ENCODE measurements around the gene CLEC2L.

The CLEC2L gene

GRCh38 chr7:139566075-139566474 lies 42.6 kb downstream of the CLEC2L start:
- Histone ChIP-seq H4K20me1 (ENCODE audit: insufficient read depth, low read length) (no peaks in the 10 kb centered on the region), H3K36me3 (ENCODE audit: insufficient read depth, low read length) (no peaks in the 10 kb centered on the region), H3K27ac (ENCODE audit: low read length) (no peak overlapping the region), H2AFZ (ENCODE audit: low read depth, low read length) (no peak overlapping the region), H3K27me3 (ENCODE audit: insufficient read depth, low read length, poor library complexity) (no peaks in the 10 kb centered on the region), H3K4me3 (ENCODE audit: low read depth in 1 of 2, low read length in 2 of 2) (no peak overlapping the region), H3K9me3 (ENCODE audit: insufficient read depth, low read length, severe bottlenecking) (no peaks in the 10 kb centered on the region), H3K4me1 (ENCODE audit: insufficient read depth, low read length) (no peaks in the 10 kb centered on the region), H3K9ac (ENCODE audit: low read depth, low read length) (no peak overlapping the region), H3K4me2 (ENCODE audit: insufficient read depth, low read length) (no peak overlapping the region), H3K79me2 (ENCODE audit: insufficient read depth, low read length) (no peaks in the 10 kb centered on the region)
- ATAC-seq (ENCODE audit: insufficient read depth, low read depth) (no peak), DNase-seq (no peak)
- TF ChIP-seq CTCF (IDR thresholded peaks at IDR 0.05; ENCODE audit: borderline replicate concordance, extremely low read depth, low read length, poor library complexity, severe bottlenecking) (no peak), EZH2 (IDR thresholded peaks at IDR 0.05; ENCODE audit: borderline replicate concordance, low read depth, low read length, severe bottlenecking) (no peak)

- no peak for ATAC-seq (ENCODE audit: insufficient read depth, low read depth)
- Histone ChIP-seq H4K20me1 (ENCODE audit: insufficient read depth, low read length) (no peaks in the 10 kb centered on the region), H3K27me3 (ENCODE audit: insufficient read depth, low read length, poor library complexity) (no peaks in the 10 kb centered on the region), H3K4me3 (ENCODE audit: low read depth in 1 of 2, low read length in 2 of 2) (no peak overlapping the region), H3K4me1 (ENCODE audit: insufficient read depth, low read length) (no peaks in the 10 kb centered on the region), H3K79me2 (ENCODE audit: insufficient read depth, low read length) (no peaks in the 10 kb centered on the region), H3K9ac (ENCODE audit: low read depth, low read length) (no peak overlapping the region), H2AFZ (ENCODE audit: low read depth, low read length) (no peak overlapping the region), H3K27ac (ENCODE audit: low read length) (no peak overlapping the region), H3K4me2 (ENCODE audit: insufficient read depth, low read length) (no peak overlapping the region), H3K9me3 (ENCODE audit: insufficient read depth, low read length, severe bottlenecking) (no peaks in the 10 kb centered on the region), H3K36me3 (ENCODE audit: insufficient read depth, low read length) (no peaks in the 10 kb centered on the region)
- DNase-seq: no peak
- TF ChIP-seq EZH2 (IDR thresholded peaks at IDR 0.05; ENCODE audit: borderline replicate concordance, low read depth, low read length, severe bottlenecking) (no peak), CTCF (IDR thresholded peaks at IDR 0.05; ENCODE audit: borderline replicate concordance, extremely low read depth, low read length, poor library complexity, severe bottlenecking) (no peak)
Measured at GRCh38 chr7:139566736-139567646, 43.5 kb downstream of the CLEC2L start.

GRCh38 chr7:139567647-139568345 lies 44.3 kb downstream of the CLEC2L start:
- no peak overlapping the region for H2AFZ ChIP-seq (ENCODE audit: low read depth, low read length)
- no peaks in the 10 kb centered on the region for H3K27me3 ChIP-seq (ENCODE audit: insufficient read depth, low read length, poor library complexity)
- H3K4me2 ChIP-seq (ENCODE audit: insufficient read depth, low read length): no peak overlapping the region
- no peak for DNase-seq
- no peaks in the 10 kb centered on the region for H4K20me1 ChIP-seq (ENCODE audit: insufficient read depth, low read length)
- no peaks in the 10 kb centered on the region for H3K9me3 ChIP-seq (ENCODE audit: insufficient read depth, low read length, severe bottlenecking)
- no peak overlapping the region for H3K9ac ChIP-seq (ENCODE audit: low read depth, low read length)
- no peaks in the 10 kb centered on the region for H3K4me1 ChIP-seq (ENCODE audit: insufficient read depth, low read length)
- no peaks in the 10 kb centered on the region for H3K79me2 ChIP-seq (ENCODE audit: insufficient read depth, low read length)
- no peak for ATAC-seq (ENCODE audit: insufficient read depth, low read depth)
- H3K4me3 ChIP-seq (ENCODE audit: low read depth in 1 of 2, low read length in 2 of 2): no peak overlapping the region
- no peak for TF ChIP-seq EZH2 (IDR thresholded peaks at IDR 0.05; ENCODE audit: borderline replicate concordance, low read depth, low read length, severe bottlenecking)
- no peak for TF ChIP-seq CTCF (IDR thresholded peaks at IDR 0.05; ENCODE audit: borderline replicate concordance, extremely low read depth, low read length, poor library complexity, severe bottlenecking)
- H3K27ac ChIP-seq (ENCODE audit: low read length): no peak overlapping the region
- H3K36me3 ChIP-seq (ENCODE audit: insufficient read depth, low read length): peaks cover under 1% of the 10 kb centered on the region; the same call in 1 of the 2 replicates

All from DND-41 (cell line).